Tibial artery (tissue), 4 donors: ENCODE results near the gene ACOT7.

Experiments used
- DNase-seq, 2 donors: peaks; one replicate each; pipeline ENCODE4 v3.0.0-alpha.2; 2019
- H3K27ac ChIP-seq, 2 donors: fragments of 200-600 bp; sonication (generic) in 1 of 2; 1 replicate in 1 of 2; 2 replicates in 1 of 2; pipeline ENCODE4 v1.5.1; 2018 to 2019; ENCODE audit warnings: mild to moderate bottlenecking in 1 of 2
- H3K27me3 ChIP-seq, 2 donors: fragments of 200-600 bp; sonication (generic) in 1 of 2; one replicate each; pipeline versions ENCODE4 v1.5.1 to v1.6.0; 2016 to 2019
- H3K36me3 ChIP-seq, 3 donors: fragments of 200-600 bp; sonication (generic) in 2 of 3; one replicate each; pipeline ENCODE4 v1.5.1; 2016 to 2019; ENCODE audit warnings: mild to moderate bottlenecking in 2 of 3
- H3K4me1 ChIP-seq, 4 donors: fragments of 200-600 bp; sonication (generic) in 2 of 4; 1 replicate in 3 of 4; 2 replicates in 1 of 4; pipeline ENCODE4 v1.5.1; 2016 to 2019
- H3K4me3 ChIP-seq, 2 donors: fragments of 200-600 bp; sonication (generic) in 1 of 2; 1 replicate in 1 of 2; 2 replicates in 1 of 2; pipeline ENCODE4 v1.5.1; 2018 to 2019; ENCODE audit warnings: mild to moderate bottlenecking in 2 of 2
- H3K9me3 ChIP-seq, 3 donors: fragments of 200-600 bp; sonication (generic) in 1 of 3; one replicate each; pipeline ENCODE4 v1.5.1; 2016 to 2019
- intact Hi-C: fragments of 100-400 bp; cut with DNase I; formaldehyde crosslinking; loops from one replicate; pipeline ENCODE4 v1.15.0; 2023; ENCODE audit warnings: low total_unique reads
- TF ChIP-seq, protein P1 (sequence below), 2 experiments: fragments of 200-600 bp in 1 of 2; fragments of 450-650 bp in 1 of 2; IDR thresholded peaks; one replicate each; pipeline ENCODE4 v1.5.1; 2017 to 2019; ENCODE audit warnings: antibody characterized with exemption in 2 of 2, mild to moderate bottlenecking in 1 of 2, moderate library complexity in 1 of 2

Gene ACOT7

DNA sequence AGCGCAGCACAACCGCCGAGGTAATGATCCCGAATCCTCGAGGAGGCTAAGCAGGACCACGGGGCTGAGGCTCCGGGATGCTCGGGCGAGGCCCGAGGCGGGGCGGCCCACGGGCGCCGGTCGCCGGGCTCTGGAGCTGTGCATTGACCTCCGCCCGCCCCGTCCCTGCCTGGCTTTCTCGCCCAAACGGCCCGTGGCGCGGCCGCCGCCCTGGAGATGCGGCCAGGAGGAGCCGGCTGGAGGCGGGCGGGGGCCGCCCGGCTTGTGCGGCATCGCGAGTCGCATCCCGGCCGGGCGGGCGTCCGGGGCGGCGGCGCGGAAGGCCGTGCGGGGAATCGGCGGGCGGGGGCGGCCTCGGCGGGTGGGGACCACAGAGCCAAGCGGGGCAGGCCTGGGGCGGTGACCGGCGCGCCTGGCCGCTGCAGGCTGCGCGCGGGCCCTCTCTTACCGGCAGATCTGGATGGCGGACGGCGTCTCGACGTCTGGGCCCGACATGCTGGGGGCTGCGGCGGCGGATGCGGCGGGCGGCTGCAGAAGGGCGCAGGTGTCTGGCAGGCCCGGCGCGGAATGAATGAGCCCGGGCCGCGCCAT is 663 bp downstream of the ACOT7 start:
- Histone ChIP-seq H3K27me3 (no peaks in the 10 kb centered on the region), H3K4me1 (peaks cover 0 to 18% (median 12%) of the 10 kb centered on the region in 4 donors), H3K9me3 (no peaks in the 10 kb centered on the region), H3K27ac (peak overlapping the region; percentile 92 to 97), H3K36me3 (no peaks in the 10 kb centered on the region), H3K4me3 (peak overlapping the region; percentile 58 to 73)
- TF ChIP-seq, protein P1, sequence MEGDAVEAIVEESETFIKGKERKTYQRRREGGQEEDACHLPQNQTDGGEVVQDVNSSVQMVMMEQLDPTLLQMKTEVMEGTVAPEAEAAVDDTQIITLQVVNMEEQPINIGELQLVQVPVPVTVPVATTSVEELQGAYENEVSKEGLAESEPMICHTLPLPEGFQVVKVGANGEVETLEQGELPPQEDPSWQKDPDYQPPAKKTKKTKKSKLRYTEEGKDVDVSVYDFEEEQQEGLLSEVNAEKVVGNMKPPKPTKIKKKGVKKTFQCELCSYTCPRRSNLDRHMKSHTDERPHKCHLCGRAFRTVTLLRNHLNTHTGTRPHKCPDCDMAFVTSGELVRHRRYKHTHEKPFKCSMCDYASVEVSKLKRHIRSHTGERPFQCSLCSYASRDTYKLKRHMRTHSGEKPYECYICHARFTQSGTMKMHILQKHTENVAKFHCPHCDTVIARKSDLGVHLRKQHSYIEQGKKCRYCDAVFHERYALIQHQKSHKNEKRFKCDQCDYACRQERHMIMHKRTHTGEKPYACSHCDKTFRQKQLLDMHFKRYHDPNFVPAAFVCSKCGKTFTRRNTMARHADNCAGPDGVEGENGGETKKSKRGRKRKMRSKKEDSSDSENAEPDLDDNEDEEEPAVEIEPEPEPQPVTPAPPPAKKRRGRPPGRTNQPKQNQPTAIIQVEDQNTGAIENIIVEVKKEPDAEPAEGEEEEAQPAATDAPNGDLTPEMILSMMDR (IDR thresholded peaks at IDR 0.05) = no peak
- no peak for DNase-seq
- intact Hi-C loops = loop anchor here (2.0 to 5.0 kb wide), 2 partner anchors 194 to 401 kb away; partner anchors contain the start of genes NPHP4 and RPL22

DNA sequence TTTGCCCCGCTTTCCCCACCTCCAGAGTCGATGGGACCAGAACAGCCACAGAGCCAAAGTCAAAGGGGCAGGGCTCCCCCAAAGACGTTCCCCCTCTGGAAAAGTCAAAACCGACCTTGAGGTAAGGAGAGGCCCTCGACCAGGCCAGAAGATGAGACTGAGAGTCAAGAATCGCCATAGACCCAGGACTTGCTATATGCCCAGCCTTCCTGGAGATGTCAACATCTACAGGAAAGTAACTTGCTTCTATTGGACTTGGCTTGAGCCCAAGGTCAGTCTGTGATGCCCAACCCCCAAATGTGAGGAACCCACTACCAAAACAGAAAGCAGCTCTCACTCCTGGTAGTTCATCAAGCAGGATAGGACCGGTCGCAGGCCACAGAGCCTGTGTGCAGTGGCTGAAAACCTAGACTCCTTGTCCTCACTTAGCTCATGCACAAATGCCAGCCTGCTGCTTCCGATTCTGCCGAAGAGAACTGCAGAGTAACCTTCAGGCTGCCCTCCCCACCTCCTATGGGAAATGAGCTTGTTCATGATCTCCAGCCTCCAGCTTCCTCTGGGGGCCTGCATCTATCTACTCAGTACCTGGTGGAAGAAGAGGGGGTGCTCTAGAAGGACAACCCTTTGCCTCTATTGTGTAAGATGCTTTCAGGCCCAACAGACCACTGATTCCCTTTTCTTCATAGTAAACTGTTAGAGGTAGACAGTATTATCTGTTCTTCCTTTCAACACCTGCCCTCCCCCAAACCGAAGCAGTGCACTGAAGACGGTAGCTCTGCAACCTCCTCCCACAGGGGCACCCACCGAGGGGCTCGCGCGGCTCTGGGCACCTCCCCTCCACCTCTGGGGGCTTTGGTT is 1.4 kb downstream of the ACOT7 start:
- H3K27ac ChIP-seq = no peak overlapping the region
- no peaks in the 10 kb centered on the region for H3K27me3 ChIP-seq
- no peaks in the 10 kb centered on the region for H3K36me3 ChIP-seq
- intact Hi-C loops = loop anchor here (2.0 to 5.0 kb wide), 2 partner anchors 193 to 400 kb away; partner anchors contain the start of genes NPHP4 and RPL22
- no peak for DNase-seq
- H3K4me1 ChIP-seq = peaks cover 0 to 18% (median 12%) of the 10 kb centered on the region in 4 donors
- H3K9me3 ChIP-seq = no peaks in the 10 kb centered on the region
- H3K4me3 ChIP-seq = peak overlapping the region; percentile 58 to 73
- TF ChIP-seq, protein P1 (IDR thresholded peaks at IDR 0.05) = no peak

DNA sequence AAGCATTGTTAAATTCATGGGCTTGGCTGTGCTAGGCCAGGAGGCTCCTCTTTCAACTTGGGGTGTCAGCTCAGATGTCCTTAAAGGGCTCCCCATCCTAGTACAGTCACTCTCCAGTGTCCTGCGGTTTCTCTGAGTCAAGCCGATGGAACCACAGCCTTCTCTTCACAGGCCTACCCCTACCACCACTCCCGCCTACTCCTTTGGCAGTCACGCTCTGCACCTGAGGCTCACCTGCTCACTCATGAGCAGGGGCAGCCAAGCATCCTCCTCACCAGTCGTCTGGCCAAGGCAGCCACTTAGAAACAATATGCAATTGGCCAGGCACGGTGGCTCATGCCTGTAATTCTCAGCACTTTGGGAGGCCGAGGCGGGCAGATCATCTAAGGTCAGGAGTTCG is 3.6 kb downstream of the ACOT7 start:
- Histone ChIP-seq H3K27ac (no peak overlapping the region), H3K9me3 (no peaks in the 10 kb centered on the region), H3K36me3 (no peaks in the 10 kb centered on the region), H3K27me3 (no peaks in the 10 kb centered on the region), H3K4me1 (peaks cover 0 to 21% (median 15%) of the 10 kb centered on the region in 4 donors), H3K4me3 (no peak overlapping the region)
- DNase-seq = no peak
- intact Hi-C loops = loop anchor here (5.0 kb wide), 1 partner anchor 398 kb away; the partner anchor contains the start of gene NPHP4
- TF ChIP-seq, protein P1 (IDR thresholded peaks at IDR 0.05) = no peak

DNA sequence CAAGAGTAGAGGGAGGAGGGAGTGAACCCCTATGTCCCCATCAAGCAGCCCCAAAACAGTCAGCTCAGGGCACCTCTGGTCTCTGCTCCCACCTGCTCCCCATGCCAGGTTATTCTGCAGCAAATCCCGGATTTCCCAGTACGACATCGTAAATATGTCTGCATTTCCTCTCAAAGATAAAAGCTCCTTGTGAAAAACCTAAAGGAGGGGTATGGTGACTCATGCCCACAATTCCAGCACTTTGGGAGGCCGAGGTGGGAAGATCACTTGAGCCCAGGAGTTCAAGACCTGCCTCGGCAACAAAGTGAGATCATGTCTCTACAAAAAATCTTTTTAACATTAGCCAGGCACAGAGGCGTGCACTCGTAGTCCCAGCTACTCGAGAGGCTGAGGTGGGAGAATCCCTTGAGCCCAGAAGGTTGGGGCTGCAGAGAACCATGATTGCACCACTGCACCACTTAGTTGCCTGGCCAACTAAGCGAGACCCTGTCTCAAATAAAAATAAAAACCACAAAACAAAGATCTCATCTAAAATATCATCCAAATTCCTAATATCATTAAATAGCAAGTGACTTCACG is 7.1 kb downstream of the ACOT7 start:
- Histone ChIP-seq H3K9me3 (no peaks in the 10 kb centered on the region), H3K27ac (no peak overlapping the region), H3K4me3 (no peak overlapping the region), H3K36me3 (no peaks in the 10 kb centered on the region), H3K4me1 (peaks cover 0 to 8% (median 0%) of the 10 kb centered on the region in 4 donors), H3K27me3 (no peaks in the 10 kb centered on the region)
- TF ChIP-seq, protein P1 (IDR thresholded peaks at IDR 0.05) = no peak
- intact Hi-C loops = loop anchor here (2.0 kb wide), 1 partner anchor 20 kb away; no protein-coding TSS in a partner anchor
- DNase-seq = no peak

DNA sequence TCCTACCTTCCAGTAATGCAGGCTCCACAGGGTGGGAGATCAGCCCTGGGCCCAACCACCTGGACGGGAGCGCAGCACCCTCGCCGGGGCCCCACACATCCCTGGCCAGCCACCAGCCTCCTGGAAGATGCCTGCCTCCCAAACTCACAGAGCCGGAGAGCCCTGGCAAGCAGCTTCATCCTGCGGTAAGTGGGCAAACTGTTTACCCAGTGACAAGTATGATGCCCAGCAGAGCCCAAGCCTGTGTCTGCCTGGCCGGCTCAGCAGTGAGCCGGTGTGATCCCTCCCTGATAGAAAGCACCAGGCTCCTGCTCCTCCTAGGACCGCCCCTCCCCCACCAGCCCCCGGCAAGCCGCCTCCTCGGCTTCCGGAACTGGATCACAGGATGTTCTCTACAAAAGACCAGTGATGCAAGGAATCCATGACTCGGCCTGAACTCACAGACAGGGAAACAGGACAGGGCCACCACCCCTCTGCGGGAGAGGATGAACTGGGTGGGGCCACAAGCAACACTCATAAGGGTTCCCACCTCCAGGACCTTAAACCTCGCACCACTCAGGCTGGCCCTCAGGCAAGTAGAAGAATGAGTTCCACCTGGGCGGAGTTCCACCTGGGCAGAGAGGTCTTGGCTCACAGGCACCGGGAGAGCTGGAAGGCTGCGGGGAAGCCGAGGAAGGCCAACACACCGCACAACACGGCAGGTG is 7.9 kb downstream of the ACOT7 start:
- Histone ChIP-seq H3K4me3 (no peak overlapping the region), H3K27me3 (no peaks in the 10 kb centered on the region), H3K4me1 (peaks cover 0 to 8% (median 0%) of the 10 kb centered on the region in 4 donors), H3K36me3 (no peaks in the 10 kb centered on the region), H3K9me3 (no peaks in the 10 kb centered on the region), H3K27ac (no peak overlapping the region)
- intact Hi-C loops = loop anchor here (2.0 kb wide), 1 partner anchor 19 kb away; no protein-coding TSS in a partner anchor
- TF ChIP-seq, protein P1 (IDR thresholded peaks at IDR 0.05) = no peak
- no peak for DNase-seq
